Fibroblast of peridontal ligament (primary cell): ENCODE results near the gene OTOG.

Source experiments
- DNase-seq: peaks from one replicate; pipeline ENCODE4 v3.0.0-alpha.2; 2010; ENCODE audit errors: extremely low read depth

Gene OTOG

GRCh38 chr11:17519061-17519885 lies 27.8 kb upstream of the OTOG start:
- DNase-seq = no peak

DNA sequence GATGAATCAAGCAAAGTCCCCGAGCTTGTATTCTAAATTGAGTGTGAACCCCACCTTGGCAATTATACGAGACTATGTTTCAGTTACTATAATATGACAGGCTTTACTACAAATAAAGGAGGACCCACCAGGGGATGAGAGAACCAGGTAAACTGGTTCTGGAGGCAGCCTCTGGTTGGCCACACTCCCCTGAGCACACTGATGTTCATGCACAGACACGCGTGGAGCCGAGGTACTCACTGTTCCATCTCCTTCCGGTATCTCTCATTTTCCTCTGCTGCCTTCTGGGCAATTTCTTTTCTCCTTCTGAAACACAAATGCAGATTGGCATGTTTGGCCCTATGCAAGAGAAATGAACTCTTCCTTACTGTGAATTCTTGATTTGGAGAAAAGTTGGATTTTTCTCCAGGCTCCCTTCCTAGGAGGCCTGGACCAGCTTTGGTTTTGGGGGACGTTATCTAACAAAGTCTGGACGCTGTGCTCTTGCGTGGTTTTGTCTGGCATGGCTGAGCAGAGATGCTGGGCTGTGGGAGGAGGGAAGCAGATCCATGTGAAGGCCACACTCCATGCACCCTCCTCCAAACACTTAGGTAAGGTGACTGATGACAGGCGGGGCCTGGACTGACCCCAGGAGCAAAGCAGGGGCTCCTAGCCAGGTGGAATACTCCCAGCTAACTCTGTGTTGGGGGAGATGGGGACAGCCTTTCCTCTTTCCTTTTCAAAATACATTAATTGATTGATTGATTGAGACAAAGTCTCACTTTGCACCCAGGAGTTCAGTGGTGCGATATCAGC lies 25.8 kb upstream of the OTOG start:
- no peak for DNase-seq

DNA sequence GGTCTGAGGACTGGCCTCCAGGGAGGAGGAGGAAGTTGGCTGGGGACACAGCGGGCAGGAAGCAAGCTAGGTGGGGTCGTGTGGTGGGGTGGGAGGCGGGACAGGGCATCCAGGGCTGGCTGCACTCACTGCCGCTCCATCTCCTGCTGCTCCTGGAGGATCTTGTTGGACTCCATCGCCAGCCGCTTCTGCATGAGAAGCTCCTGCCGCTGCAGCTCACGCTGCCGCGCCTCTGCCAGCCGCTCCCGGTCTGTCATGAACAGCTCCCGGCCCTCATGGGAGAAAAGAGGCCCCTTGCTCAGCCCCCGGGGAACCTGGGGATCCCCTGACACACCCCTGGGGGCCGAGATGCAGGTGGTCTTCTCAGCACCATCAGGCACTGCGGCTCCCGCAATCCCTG lies 24.4 kb upstream of the OTOG start:
- DNase-seq = no peak

DNA sequence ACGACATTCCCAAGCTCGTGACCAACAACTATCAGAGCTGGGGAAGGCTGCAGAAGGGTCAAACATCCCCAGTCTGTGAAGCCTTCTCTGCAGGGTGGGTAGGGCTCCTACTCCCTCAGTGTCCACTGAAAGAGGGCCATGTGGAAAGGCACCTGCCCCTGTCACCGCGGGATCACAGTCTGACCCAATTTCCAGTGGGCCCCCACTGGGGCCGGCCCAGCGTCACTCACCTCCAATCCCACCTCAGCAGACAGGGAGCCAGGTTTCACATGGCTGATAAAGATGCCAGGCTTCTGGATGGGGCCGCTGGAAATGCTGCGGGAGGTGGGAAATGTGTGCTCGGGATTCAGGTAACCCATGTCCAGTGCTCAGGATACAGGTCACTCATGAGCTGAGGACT lies 22.8 kb upstream of the OTOG start:
- no peak for DNase-seq

DNA sequence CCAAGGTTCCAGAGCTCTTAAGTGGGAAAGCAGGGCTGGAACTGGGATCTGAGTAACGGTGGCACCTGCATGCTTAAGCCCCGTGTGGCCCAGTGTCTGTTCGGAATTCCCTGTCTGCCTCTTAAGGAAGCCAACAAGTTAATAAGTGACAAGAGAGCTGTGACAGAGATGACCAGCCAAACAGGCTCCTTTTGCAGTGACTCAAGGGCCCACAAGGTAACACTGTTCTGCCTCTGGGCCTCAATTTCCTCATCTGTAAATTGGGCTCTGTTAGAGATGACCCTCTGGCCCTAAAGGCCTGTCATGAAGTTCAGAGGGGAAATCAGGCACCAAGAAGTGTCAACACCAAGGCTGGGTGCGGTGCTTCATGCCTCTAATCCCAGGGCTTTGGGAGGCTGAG lies 21.5 kb upstream of the OTOG start:
- no peak for DNase-seq

- no peak for DNase-seq
These were observed 20.7 kb upstream of the OTOG start for GRCh38 chr11:17526326-17526725.

GRCh38 chr11:17526931-17527627 lies 20.0 kb upstream of the OTOG start:
- DNase-seq = no peak

DNA sequence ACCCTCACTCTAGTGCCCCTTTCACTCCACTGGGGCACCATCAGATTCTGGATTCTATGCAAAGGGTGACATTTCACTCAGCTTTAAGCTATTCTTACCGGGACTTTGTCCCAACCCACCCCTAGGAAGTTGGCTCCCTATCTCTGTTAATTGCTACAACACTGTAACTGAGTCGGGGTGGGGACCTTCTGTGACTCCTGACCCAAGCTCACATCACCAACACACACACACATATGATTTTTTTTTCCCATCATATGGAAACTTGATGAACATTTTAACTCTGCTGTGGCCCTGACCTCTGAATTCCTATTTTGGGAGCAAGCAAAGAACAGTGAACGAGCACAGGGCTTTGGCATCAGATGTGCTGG lies 19.4 kb upstream of the OTOG start:
- DNase-seq = no peak

DNA sequence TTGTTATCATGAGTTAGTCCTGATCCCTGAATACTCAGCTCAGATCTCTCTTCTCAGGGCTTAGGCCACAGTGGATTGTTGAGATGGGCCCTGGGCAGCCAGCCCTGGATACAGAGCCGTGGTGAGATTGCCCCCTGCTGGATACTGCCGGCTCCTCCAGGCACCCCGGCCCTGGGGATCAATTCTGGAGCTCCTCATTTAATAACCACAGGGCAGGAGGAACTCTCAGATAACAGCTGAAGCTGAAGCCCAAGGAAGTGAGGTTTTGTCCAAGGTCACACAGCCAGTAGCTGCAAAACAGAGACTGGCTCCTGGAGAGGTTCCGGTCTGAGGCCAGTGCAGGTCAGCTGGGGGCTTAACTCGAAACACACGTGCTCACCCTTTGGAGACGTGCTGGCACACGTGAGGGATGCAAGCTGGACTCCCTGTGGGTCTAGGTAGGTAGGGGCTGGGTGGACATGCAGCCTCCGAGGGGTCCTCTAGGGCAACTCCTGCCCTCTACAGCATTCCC lies 18.8 kb upstream of the OTOG start:
- peak; percentile 19 for DNase-seq

GRCh38 chr11:17528906-17529843 lies 17.9 kb upstream of the OTOG start:
- no peak for DNase-seq

GRCh38 chr11:17529844-17530185 lies 17.2 kb upstream of the OTOG start:
- DNase-seq = no peak

DNA sequence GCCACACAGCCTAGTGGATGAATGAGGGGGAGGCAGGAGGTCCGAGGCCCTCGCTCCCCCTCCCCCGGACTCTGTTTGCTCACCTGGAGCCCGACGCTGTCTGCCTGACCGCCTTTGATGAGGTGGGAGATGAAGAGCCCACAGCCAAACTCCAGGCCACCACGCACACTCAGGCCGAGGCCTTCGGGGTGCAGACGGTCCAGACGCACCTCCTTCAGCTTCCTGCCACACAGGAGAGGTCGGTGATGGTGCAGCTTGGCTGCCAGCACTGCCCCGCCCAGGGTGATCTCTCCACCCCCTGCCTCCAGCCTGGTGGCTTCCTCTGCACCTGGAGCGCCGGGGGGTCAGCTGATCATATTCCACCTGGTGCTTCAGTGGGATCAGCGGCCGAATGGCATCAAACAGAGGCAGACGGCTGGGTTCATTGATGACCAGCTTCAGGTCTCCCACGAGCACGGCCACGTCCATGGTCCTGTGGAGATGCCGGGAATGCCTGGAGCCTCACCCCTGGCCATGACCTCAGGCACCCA lies 15.9 kb upstream of the OTOG start:
- no peak for DNase-seq

GRCh38 chr11:17531636-17532113 lies 15.4 kb upstream of the OTOG start:
- peak; percentile 9 for DNase-seq

DNA sequence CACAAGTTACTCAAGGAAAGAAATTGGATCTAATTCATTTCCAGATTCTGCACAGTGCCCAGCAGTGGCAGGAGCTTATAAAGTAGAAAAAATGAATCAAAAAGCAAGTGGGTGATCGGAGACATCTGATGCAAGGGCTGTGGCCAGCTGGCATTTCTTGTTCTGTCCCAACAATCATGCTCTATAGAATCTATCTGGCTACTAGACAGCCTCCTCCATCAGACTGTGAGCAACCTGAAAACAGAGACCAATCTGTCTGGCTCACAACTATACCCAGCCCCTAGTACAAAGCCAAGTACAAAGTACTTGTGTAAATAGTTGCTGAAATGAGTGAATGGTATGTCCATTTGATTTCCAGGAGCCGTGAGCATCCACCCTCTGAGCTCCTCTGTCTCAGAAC lies 14.3 kb upstream of the OTOG start:
- DNase-seq = no peak

DNA sequence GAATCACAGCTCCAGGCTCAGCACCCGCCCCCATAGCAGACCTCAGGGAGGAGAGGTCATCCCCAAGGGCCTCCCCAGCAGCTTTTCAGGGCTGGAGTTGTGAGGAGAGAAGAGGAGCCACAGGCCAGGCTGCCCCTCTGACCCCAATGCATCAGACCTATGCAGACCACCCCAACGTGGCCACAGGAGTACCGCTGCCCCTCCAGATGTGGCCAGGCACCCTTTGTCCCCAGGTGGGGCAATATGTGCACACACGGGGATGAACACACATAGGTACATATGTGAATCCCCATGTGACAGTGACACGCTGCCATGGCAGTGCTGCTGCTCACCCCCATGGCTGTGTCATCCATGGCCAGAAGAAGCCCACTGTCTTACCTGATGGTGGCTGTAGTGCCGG lies 13.7 kb upstream of the OTOG start:
- no peak for DNase-seq

DNA sequence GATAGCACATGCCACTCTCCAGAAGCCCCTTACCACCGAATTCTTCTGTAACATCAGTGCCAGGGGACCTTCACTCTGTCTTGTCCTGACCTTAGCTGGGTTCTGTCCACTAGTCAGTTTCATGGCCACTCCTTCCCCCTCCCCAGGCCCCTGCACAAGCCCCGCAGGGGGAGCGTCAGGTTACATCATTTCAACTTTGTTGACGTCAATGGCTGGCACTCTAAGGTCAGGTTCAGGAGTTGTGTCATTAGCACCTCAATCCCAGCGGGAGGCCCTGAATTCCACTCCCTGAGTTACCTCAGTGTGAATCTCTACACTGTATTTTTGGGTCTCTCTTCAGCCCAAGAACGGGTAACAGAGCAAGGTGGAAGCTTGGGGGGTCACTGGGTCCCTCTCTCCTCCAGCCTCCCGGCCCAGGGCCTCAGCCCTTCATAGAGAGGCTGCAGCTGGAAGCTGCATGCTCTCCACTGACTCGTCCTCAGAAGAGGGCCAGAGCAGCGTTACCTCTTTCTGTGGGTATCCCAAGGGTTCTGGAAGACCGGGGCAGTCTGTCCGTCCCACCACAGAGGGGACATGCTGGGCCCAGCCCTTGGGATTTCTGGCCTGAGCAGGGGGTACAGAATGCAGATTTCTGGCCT lies 13.2 kb upstream of the OTOG start:
- no peak for DNase-seq

DNA sequence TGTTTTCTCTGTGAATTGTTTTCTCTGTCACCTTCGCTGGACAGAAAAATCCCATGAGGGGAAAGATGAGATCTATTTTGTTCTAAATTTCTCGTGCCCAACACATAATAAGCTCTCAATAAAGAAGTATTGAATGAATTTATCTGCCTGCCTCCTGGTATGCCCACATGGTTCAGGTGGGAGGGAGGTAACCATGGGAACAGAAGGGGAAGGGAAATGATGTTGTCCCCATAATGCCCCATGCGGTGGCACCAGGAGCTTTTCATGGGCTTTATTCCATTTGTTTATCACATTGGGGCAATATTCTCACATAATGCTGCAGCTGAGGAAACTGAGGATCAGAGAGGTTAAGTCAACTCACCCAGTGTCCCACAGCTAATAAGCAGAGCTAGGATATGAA lies 11.6 kb upstream of the OTOG start:
- DNase-seq = no peak

DNA sequence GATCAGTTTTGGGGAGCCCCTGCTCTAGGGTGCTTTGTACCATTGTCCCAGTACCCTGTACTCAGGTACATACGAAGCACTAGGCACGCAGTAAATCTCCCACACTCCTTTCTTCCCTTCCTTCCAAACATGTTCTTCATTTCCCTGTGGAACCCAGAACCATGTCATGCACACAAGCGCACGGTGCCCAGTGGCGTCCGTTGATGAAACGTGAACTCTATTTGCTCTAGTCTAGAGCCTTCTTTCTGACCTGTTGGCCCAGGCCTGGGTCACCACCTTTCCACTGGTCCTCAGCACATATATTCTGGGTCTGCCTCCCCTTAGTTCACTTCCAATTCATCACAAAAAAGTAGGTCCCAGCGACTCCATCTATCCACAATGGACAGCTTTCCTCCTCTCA lies 9.8 kb upstream of the OTOG start:
- DNase-seq = no peak

GRCh38 chr11:17538054-17538453 lies 9.0 kb upstream of the OTOG start:
- DNase-seq = no peak

GRCh38 chr11:17538731-17539130 lies 8.3 kb upstream of the OTOG start:
- DNase-seq = no peak

- no peak for DNase-seq
These were observed 6.3 kb upstream of the OTOG start for GRCh38 chr11:17540807-17541206.
